Measurements from ENCODE around the gene SPAG5. TPM values are rescaled to one million over a fixed set of nuclear protein-coding genes. Genes with fewer than 3 reads are reported as not detected.

SPAG5 gene
- total and polyA plus RNA-seq, 10 of the 15 experiments (the other 5 are each of a cell fraction or from before 2014, with no cell fraction given): 73.5 to 171 (median 106) TPM

DNA sequence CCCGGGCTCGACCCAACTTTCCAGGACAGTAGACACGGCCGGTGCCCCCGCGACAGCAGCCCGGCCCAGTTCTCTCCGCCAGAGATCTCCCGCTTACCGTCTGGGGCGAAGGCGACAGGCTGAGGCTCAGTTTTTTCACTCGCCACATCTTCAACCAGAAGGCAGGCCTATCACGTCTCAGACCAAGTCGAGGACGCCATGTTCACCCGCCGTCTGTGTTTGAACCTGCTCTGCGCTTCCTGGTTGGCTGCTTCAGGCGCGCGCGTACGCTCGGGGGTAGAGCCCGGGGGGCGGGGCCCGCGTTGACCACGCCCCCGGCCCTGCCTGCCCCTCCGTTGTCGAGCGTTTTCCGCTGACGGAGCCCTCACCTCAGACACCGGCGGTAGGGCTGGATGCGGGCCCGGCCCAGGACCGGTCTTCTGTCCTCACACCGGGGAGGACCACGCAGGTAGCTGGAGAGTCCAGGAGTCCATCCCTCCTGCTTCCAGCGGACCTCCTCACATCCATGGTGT lies at the start of gene SPAG5 (continued):
- TF ChIP-seq, protein P1, sequence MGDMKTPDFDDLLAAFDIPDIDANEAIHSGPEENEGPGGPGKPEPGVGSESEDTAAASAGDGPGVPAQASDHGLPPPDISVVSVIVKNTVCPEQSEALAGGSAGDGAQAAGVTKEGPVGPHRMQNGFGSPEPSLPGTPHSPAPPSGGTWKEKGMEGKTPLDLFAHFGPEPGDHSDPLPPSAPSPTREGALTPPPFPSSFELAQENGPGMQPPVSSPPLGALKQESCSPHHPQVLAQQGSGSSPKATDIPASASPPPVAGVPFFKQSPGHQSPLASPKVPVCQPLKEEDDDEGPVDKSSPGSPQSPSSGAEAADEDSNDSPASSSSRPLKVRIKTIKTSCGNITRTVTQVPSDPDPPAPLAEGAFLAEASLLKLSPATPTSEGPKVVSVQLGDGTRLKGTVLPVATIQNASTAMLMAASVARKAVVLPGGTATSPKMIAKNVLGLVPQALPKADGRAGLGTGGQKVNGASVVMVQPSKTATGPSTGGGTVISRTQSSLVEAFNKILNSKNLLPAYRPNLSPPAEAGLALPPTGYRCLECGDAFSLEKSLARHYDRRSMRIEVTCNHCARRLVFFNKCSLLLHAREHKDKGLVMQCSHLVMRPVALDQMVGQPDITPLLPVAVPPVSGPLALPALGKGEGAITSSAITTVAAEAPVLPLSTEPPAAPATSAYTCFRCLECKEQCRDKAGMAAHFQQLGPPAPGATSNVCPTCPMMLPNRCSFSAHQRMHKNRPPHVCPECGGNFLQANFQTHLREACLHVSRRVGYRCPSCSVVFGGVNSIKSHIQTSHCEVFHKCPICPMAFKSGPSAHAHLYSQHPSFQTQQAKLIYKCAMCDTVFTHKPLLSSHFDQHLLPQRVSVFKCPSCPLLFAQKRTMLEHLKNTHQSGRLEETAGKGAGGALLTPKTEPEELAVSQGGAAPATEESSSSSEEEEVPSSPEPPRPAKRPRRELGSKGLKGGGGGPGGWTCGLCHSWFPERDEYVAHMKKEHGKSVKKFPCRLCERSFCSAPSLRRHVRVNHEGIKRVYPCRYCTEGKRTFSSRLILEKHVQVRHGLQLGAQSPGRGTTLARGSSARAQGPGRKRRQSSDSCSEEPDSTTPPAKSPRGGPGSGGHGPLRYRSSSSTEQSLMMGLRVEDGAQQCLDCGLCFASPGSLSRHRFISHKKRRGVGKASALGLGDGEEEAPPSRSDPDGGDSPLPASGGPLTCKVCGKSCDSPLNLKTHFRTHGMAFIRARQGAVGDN (IDR thresholded peaks at IDR 0.05): peak; percentile 39; the same call in 1 of the 2 replicates
- no peak for TF ChIP-seq IKZF2 (IDR thresholded peaks at IDR 0.05)
- TF ChIP-seq, protein P2, sequence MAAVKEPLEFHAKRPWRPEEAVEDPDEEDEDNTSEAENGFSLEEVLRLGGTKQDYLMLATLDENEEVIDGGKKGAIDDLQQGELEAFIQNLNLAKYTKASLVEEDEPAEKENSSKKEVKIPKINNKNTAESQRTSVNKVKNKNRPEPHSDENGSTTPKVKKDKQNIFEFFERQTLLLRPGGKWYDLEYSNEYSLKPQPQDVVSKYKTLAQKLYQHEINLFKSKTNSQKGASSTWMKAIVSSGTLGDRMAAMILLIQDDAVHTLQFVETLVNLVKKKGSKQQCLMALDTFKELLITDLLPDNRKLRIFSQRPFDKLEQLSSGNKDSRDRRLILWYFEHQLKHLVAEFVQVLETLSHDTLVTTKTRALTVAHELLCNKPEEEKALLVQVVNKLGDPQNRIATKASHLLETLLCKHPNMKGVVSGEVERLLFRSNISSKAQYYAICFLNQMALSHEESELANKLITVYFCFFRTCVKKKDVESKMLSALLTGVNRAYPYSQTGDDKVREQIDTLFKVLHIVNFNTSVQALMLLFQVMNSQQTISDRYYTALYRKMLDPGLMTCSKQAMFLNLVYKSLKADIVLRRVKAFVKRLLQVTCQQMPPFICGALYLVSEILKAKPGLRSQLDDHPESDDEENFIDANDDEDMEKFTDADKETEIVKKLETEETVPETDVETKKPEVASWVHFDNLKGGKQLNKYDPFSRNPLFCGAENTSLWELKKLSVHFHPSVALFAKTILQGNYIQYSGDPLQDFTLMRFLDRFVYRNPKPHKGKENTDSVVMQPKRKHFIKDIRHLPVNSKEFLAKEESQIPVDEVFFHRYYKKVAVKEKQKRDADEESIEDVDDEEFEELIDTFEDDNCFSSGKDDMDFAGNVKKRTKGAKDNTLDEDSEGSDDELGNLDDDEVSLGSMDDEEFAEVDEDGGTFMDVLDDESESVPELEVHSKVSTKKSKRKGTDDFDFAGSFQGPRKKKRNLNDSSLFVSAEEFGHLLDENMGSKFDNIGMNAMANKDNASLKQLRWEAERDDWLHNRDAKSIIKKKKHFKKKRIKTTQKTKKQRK (IDR thresholded peaks at IDR 0.05; ENCODE audit: low read depth, low read length): no peak
- TF ChIP-seq CHD4 (IDR thresholded peaks at IDR 0.05): no peak
- TF ChIP-seq, protein P3, sequence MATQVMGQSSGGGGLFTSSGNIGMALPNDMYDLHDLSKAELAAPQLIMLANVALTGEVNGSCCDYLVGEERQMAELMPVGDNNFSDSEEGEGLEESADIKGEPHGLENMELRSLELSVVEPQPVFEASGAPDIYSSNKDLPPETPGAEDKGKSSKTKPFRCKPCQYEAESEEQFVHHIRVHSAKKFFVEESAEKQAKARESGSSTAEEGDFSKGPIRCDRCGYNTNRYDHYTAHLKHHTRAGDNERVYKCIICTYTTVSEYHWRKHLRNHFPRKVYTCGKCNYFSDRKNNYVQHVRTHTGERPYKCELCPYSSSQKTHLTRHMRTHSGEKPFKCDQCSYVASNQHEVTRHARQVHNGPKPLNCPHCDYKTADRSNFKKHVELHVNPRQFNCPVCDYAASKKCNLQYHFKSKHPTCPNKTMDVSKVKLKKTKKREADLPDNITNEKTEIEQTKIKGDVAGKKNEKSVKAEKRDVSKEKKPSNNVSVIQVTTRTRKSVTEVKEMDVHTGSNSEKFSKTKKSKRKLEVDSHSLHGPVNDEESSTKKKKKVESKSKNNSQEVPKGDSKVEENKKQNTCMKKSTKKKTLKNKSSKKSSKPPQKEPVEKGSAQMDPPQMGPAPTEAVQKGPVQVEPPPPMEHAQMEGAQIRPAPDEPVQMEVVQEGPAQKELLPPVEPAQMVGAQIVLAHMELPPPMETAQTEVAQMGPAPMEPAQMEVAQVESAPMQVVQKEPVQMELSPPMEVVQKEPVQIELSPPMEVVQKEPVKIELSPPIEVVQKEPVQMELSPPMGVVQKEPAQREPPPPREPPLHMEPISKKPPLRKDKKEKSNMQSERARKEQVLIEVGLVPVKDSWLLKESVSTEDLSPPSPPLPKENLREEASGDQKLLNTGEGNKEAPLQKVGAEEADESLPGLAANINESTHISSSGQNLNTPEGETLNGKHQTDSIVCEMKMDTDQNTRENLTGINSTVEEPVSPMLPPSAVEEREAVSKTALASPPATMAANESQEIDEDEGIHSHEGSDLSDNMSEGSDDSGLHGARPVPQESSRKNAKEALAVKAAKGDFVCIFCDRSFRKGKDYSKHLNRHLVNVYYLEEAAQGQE (IDR thresholded peaks at IDR 0.05; ENCODE audit: low read depth, low read length): no peak
- no peak for TF ChIP-seq EP300 (IDR thresholded peaks at IDR 0.05; ENCODE audit: borderline replicate concordance in 1 of 2, control insufficient read depth in 1 of 2, low read depth in 2 of 2, low read length in 2 of 2)
- peak; percentile 66; the same call in 1 of the 3 replicates for TF ChIP-seq POU2F2 (IDR thresholded peaks at IDR 0.05; ENCODE audit: borderline replicate concordance, low read depth, low read length)
- no peak for TF ChIP-seq SPI1 (IDR thresholded peaks at IDR 0.05; ENCODE audit: borderline replicate concordance, insufficient read depth, low read depth, low read length)
- TF ChIP-seq SIX5 (IDR thresholded peaks at IDR 0.05; ENCODE audit: low read depth, low read length, severe bottlenecking): no peak
- TF ChIP-seq MYC (IDR thresholded peaks at IDR 0.05; ENCODE audit: insufficient read depth, insufficient read length, insufficient replicate concordance, low read length, severe bottlenecking): no peak
- TF ChIP-seq MEF2B (IDR thresholded peaks at IDR 0.05; ENCODE audit: partially characterized antibody, poor library complexity, severe bottlenecking): no peak
- TF ChIP-seq, protein P4, sequence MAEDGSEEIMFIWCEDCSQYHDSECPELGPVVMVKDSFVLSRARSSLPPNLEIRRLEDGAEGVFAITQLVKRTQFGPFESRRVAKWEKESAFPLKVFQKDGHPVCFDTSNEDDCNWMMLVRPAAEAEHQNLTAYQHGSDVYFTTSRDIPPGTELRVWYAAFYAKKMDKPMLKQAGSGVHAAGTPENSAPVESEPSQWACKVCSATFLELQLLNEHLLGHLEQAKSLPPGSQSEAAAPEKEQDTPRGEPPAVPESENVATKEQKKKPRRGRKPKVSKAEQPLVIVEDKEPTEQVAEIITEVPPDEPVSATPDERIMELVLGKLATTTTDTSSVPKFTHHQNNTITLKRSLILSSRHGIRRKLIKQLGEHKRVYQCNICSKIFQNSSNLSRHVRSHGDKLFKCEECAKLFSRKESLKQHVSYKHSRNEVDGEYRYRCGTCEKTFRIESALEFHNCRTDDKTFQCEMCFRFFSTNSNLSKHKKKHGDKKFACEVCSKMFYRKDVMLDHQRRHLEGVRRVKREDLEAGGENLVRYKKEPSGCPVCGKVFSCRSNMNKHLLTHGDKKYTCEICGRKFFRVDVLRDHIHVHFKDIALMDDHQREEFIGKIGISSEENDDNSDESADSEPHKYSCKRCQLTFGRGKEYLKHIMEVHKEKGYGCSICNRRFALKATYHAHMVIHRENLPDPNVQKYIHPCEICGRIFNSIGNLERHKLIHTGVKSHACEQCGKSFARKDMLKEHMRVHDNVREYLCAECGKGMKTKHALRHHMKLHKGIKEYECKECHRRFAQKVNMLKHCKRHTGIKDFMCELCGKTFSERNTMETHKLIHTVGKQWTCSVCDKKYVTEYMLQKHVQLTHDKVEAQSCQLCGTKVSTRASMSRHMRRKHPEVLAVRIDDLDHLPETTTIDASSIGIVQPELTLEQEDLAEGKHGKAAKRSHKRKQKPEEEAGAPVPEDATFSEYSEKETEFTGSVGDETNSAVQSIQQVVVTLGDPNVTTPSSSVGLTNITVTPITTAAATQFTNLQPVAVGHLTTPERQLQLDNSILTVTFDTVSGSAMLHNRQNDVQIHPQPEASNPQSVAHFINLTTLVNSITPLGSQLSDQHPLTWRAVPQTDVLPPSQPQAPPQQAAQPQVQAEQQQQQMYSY (CRISPR knock-in tag; IDR thresholded peaks at IDR 0.05): no peak

Measured in GM12878 (cell line).